Memory B cell (primary cell): Measurements from ENCODE around the gene GFRA4.

Experiments used
- ATAC-seq: fragments of 150-1000 bp; cut with Tn5 transposase; 2 replicates; pipeline ENCODE4 v1.10.0; 2021; ENCODE audit warnings: low read depth, mild to moderate bottlenecking, moderate library complexity
- DNase-seq, 2 donors: peaks; one replicate each; pipeline ENCODE4 v3.0.0; 2022; ENCODE audit warnings: low spot score in 2 of 2
- H3K27ac Mint-ChIP-seq: one replicate; pipeline ENCODE4 v1.8.0; 2022; ENCODE audit warnings: mild to moderate bottlenecking, moderate library complexity, mixed read lengths
- H3K27me3 Mint-ChIP-seq: one replicate; pipeline ENCODE4 v1.8.0; 2022; ENCODE audit warnings: mixed read lengths
- H3K36me3 Mint-ChIP-seq: one replicate; pipeline ENCODE4 v1.8.0; 2022; ENCODE audit warnings: mild to moderate bottlenecking, mixed read lengths
- H3K4me1 Mint-ChIP-seq: one replicate; pipeline ENCODE4 v1.8.0; 2022; ENCODE audit warnings: mixed read lengths
- H3K4me3 Mint-ChIP-seq: one replicate; pipeline ENCODE4 v1.8.0; 2022; ENCODE audit warnings: mild to moderate bottlenecking, moderate library complexity, mixed read lengths
- H3K9me3 Mint-ChIP-seq: one replicate; pipeline ENCODE4 v1.8.0; 2022; ENCODE audit warnings: mixed read lengths

Gene GFRA4, protein sequence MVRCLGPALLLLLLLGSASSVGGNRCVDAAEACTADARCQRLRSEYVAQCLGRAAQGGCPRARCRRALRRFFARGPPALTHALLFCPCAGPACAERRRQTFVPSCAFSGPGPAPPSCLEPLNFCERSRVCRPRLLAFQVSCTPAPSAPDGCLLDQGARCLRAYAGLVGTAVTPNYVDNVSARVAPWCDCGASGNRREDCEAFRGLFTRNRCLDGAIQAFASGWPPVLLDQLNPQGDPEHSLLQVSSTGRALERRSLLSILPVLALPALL

DNA sequence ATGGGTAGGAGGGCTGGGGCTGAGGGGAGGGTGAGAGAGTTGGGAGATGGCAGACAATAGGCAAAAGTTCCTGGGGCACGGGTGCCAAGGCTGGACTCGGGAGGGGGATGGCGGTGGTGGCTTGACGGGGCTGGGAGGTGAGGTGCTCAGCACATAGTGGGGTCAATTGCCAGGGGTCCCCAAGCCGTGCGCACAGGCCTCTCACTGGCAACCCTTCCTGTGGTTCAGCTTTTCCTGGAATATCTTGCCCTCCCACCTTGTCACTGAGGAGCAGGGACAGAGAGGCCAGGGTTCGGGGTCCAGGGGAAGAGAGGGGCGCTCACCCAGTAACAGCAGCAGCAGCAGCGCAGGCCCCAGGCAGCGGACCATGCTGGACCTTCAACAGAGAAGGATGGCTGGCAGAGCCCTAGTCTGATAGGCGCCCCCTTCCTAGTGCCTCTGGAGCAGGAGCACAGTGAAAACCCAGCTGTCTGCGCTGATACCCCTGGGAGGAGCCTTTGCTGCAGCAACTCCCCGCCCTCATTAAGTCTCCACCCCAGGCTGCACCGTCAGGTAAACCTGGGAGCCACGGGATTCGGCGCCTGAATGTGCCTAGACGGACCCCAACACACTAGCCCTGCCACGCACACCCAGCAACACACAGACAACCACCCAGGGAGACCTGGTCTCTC lies at the start of gene GFRA4:
Gene GFRA4 (minus strand): TSS at position 369 of the 671 bp plus-strand sequence. CDS start 0 bp downstream, at position 369.
- DNase-seq, result no peak
- H3K36me3 Mint-ChIP-seq, result no peaks in the 10 kb centered on the region
- peaks cover 22% of the 10 kb centered on the region for H3K4me1 Mint-ChIP-seq
- peaks cover 21% of the 10 kb centered on the region for H3K27me3 Mint-ChIP-seq
- no peaks in the 10 kb centered on the region for H3K9me3 Mint-ChIP-seq
- no peak for ATAC-seq
- no peak within 1 kb of the TSS for H3K4me3 Mint-ChIP-seq
- no peak within 1 kb of the TSS for H3K27ac Mint-ChIP-seq

DNA sequence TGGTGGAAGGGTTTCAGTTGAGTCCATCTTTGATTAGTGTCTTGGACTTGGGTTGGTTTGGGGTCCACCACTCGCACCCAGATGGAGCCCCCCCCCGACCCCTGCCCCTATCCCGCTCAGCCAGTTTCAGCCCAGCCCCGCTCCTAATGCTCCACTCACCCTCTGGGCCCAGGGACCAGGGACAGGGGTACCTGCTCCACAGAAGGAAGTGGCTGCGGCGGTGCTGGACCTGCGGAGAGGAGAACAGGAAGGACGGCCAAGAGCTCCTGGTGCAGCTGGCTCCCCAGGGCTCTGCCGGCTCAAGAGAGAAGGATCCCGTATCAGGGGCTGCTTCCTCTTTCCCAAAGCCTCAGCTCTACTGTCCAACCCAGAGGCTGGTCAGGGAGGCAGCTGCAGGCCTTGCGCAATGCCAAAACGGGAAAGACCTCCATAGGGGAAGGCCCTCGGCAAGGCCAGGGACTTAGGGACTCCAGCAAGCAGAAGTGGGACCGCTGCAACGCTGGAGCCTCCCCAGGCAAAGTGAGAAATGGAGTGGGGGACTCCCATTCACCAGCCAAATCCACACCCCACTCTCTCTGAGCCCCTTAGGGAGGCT lies 49.2 kb upstream of the GFRA4 start, which contains the start of gene SIGLEC1:
Gene SIGLEC1 (minus strand): TSS at position 322 of the 595 bp plus-strand sequence. CDS start 5,472 bp downstream, outside the sequence.
- H3K36me3 Mint-ChIP-seq, result no peaks in the 10 kb centered on the region
- peaks cover 17% of the 10 kb centered on the region for H3K27me3 Mint-ChIP-seq
- H3K4me1 Mint-ChIP-seq, result peaks cover 7% of the 10 kb centered on the region
- no peaks in the 10 kb centered on the region for H3K9me3 Mint-ChIP-seq
- no peak for DNase-seq
- H3K27ac Mint-ChIP-seq, result no peak within 1 kb of the TSS
- ATAC-seq, result no peak
- no peak within 1 kb of the TSS for H3K4me3 Mint-ChIP-seq

DNA sequence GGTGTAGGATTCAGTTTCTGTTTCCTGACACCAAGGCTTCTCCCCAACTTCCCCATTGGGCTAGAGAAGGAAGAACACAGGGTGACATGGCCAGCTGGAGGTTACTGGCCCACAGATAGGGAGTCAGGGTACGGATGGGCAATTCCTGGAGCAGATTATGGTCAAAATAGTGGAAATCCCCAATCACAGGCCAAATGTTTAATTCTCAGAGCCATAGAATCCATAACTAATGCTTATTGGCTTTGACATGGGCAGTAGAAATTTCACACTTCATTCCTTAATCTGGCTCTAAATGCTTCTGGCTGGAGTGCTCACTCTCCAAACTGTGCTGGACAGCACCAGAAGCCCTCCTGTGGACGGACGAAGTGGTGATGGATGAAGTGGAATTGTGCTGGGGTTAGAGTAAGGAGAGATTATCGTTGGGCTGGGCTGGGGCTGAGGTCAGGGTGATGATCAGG lies 48.3 kb upstream of the GFRA4 start:
- DNase-seq (no peak), ATAC-seq (no peak)
- H3K36me3 Mint-ChIP-seq, result no peaks in the 10 kb centered on the region
- no peaks in the 10 kb centered on the region for H3K9me3 Mint-ChIP-seq
- H3K27ac Mint-ChIP-seq, result no peak overlapping the region
- peaks cover 7% of the 10 kb centered on the region for H3K4me1 Mint-ChIP-seq
- H3K4me3 Mint-ChIP-seq, result no peak overlapping the region
- peaks cover 15% of the 10 kb centered on the region for H3K27me3 Mint-ChIP-seq

DNA sequence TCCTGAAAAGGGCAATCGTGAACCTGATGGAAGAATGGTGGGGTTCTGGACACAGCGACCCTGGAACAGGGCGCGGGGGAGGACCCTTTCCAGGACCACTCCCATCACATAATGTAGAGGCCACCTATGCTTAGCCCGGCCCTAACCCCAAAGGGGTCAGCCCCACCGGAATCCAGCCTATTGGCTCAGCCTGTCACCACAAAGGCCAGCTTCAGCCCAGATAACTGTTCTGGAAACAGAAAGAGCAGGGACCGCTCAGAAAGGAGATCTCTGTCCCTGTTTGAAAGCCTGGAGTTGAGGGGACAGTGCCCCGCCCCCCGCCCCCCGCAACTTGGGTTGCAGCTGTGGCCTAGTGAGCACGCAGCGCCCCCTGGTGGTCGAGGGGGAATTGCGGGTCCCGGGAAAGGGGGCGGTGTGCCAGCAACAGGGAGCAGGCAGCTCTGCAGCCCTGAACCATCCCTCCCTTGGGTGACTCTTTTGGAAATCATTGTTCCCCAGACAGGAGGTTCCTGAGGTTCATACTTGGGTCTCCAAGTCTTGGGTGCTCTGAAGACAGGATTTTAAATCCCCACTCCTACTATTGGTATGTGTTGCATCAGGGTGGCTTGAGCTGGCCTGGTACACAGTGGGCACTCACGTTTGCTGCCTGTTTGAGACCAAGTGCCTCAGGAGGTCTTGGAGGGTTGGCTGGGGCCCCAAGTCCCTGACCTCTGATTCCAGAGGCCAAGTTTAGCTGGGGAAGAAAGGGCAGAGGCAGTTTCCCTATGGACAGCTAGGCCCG lies 47.7 kb upstream of the GFRA4 start:
- Mint-ChIP-seq H3K27me3 (peaks cover 15% of the 10 kb centered on the region), H3K4me3 (no peak overlapping the region), H3K36me3 (no peaks in the 10 kb centered on the region), H3K9me3 (no peaks in the 10 kb centered on the region), H3K27ac (no peak overlapping the region), H3K4me1 (peaks cover 7% of the 10 kb centered on the region)
- peak; percentile 69 to 79 for DNase-seq
- peak; percentile 56 for ATAC-seq

DNA sequence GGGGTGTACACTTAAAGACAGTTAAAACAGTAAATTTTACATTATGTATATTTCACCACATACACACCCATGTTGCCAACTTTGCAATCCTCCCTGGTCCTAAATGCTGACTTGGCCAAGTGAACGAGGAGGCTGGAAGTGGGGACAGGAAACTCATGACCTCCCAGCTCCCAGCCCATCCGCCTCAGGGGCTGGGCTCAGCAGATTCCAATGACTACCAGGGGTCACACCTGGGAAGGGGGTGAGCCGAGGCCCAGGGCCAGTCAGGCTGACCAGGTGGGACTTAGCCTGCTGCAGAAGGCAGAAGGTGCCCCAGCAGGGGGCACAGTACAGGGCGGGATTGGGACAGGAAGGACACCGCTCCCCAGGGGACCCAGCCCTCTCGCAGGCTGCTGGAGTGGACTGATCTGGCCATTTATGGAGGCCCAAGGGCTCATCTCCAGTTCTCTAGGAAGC lies 46.8 kb upstream of the GFRA4 start:
- Mint-ChIP-seq H3K36me3 (no peaks in the 10 kb centered on the region), H3K4me1 (peaks cover 7% of the 10 kb centered on the region), H3K27me3 (peaks cover 14% of the 10 kb centered on the region), H3K27ac (no peak overlapping the region), H3K4me3 (no peak overlapping the region), H3K9me3 (no peaks in the 10 kb centered on the region)
- ATAC-seq, result no peak
- no peak for DNase-seq

DNA sequence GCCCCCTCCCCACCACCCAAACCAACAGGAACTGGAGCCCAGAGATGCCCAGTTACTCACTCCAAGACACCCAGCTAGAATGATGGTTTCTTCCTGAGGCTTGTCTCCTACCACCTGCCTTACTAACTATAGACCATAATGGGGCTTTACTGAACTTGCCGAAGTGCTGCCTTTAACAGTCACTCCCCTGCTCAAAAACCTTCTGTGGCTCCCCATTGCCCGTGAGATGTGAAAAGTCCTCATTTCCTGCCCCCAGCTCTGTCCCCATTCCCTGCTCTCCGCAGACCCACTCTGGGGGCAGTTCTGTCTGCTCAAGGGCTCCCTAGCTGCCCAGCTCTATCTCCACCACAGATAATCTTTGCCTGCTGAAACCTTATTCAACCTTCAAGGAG lies 44.3 kb upstream of the GFRA4 start:
- Mint-ChIP-seq H3K4me3 (no peak overlapping the region), H3K27me3 (peaks cover 14% of the 10 kb centered on the region), H3K4me1 (peaks cover 4% of the 10 kb centered on the region), H3K27ac (no peak overlapping the region), H3K9me3 (no peaks in the 10 kb centered on the region), H3K36me3 (no peaks in the 10 kb centered on the region)
- DNase-seq (no peak), ATAC-seq (no peak)

DNA sequence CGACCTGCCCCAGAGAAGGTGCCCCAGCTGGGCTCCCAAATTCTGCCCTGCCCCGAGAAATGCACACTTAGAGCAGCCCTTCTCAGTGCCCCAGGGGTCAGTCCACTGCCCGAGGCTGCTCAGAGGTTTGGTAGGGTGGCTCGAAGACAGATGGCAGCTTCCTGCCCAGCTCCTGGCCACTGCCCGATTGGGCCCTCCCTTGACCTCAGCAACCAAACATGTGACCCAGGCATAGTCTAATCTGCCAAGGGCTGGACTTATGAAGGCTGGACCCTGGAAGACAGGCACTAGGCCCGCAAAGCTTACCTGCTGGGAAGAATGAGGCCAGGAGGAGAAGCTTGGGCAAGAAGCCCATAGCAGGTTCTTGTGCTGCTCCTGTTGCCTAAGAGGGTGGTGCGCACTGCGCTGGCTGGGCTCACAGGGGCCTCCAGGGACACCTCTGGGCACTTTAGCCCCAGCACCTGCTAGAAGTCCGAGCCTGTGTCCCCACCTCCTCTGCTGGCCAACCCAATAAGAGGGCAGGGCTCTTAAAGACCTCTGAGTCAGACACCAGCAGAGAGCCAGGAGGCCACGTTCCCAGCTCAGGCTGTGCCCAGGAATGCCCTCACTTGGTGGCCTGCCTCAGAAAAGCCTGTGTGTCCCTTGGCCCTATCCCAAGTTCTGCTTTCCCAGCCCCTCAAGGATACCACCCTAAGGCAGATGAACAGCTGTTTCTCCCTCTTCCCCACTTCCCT lies 43.7 kb upstream of the GFRA4 start:
- no peak overlapping the region for H3K4me3 Mint-ChIP-seq
- H3K36me3 Mint-ChIP-seq, result no peaks in the 10 kb centered on the region
- peaks cover 4% of the 10 kb centered on the region for H3K4me1 Mint-ChIP-seq
- H3K27ac Mint-ChIP-seq, result no peak overlapping the region
- DNase-seq (no peak), ATAC-seq (no peak)
- no peaks in the 10 kb centered on the region for H3K9me3 Mint-ChIP-seq
- peaks cover 12% of the 10 kb centered on the region for H3K27me3 Mint-ChIP-seq

DNA sequence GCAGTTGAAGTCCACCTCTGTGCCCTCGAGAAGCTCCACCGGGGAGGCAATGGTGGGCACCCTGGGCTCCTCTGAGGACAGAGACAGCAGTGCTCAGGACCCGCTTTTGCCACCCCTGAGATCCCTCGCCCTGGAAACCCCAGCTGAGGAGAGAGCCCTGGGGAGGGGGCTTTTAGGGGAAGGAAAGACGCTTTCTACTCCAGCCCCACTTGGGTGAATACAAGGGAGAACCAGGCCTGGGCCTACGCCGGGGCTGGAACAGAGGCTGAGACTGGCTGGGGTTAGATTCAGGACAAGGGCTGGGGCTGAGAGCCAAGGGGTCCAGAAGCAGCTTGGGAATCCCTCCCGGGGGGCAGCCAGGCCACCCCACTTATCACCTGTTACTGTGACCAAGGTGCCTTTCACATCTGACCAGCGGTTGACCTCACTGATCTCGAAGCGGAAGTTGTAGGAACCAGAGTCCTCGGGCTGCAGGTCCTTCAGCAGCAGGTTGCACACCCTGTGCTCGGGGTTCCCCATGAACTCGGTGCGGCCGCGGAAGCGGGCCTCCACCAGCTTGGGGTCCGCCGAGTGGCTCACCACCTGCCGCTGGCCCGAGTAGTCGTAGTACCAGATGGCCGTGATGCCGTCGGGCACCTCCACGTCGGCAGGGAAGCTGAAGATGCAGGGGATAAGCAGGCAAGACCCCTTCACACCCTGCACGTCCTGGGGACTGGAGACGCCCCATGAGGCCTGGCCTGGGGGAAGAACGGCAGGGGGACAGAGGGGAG lies 43.0 kb upstream of the GFRA4 start:
- H3K9me3 Mint-ChIP-seq, result no peaks in the 10 kb centered on the region
- ATAC-seq (no peak), DNase-seq (no peak)
- no peak overlapping the region for H3K27ac Mint-ChIP-seq
- H3K36me3 Mint-ChIP-seq, result no peaks in the 10 kb centered on the region
- H3K4me1 Mint-ChIP-seq, result peaks cover 4% of the 10 kb centered on the region
- peaks cover 6% of the 10 kb centered on the region for H3K27me3 Mint-ChIP-seq
- H3K4me3 Mint-ChIP-seq, result no peak overlapping the region

DNA sequence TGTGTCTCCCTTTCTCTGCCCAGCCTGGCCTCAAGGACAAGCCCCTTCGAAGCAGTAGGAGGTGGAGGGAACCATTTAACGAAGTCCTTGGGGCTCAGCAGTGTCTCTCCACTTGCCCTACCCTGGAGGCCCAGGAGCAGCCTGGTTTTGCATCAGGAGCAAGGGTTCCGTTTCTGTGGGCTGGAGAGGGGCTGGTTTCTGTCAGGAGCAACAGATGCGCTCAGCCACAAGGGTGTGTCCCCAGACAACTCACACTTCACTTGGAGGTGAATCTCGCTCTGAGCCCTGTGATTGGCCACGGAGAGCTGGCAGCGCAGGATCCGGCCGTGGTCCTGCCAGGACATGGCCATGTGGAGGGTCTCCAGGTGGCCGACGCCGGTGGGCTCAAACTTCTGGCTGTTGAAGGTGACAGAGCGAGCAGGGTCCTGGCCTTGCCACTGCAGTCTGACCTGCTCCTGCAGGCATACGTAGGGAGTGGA lies 42.3 kb upstream of the GFRA4 start:
- DNase-seq, result no peak
- H3K9me3 Mint-ChIP-seq, result no peaks in the 10 kb centered on the region
- H3K27ac Mint-ChIP-seq, result no peak overlapping the region
- H3K27me3 Mint-ChIP-seq, result peaks cover 6% of the 10 kb centered on the region
- H3K4me3 Mint-ChIP-seq, result no peak overlapping the region
- ATAC-seq, result no peak
- H3K4me1 Mint-ChIP-seq, result peaks cover 4% of the 10 kb centered on the region
- H3K36me3 Mint-ChIP-seq, result no peaks in the 10 kb centered on the region

DNA sequence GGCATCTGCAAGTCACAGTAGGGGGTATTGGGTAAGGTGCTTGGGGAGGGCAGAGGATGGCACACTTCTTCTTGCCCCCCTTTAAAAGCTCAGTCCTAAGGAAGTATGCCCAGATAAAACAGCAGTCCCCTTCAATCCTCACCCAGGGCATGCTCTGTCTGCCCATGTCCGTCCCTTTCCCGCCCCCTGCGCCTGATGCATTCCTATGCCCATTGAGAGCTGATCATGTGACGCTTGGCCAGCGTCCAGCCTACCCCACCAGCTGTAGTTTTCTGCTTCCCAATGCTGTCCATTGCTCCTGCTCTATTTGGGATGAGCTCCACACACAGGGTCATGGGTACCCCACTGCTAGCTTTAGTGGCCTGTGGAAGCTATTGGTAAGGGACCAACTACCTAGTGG lies 40.9 kb upstream of the GFRA4 start:
- ATAC-seq, result no peak
- H3K27me3 Mint-ChIP-seq, result peaks cover 6% of the 10 kb centered on the region
- DNase-seq, result no peak
- no peak overlapping the region for H3K4me3 Mint-ChIP-seq
- H3K4me1 Mint-ChIP-seq, result no peaks in the 10 kb centered on the region
- no peaks in the 10 kb centered on the region for H3K36me3 Mint-ChIP-seq
- no peak overlapping the region for H3K27ac Mint-ChIP-seq
- no peaks in the 10 kb centered on the region for H3K9me3 Mint-ChIP-seq

DNA sequence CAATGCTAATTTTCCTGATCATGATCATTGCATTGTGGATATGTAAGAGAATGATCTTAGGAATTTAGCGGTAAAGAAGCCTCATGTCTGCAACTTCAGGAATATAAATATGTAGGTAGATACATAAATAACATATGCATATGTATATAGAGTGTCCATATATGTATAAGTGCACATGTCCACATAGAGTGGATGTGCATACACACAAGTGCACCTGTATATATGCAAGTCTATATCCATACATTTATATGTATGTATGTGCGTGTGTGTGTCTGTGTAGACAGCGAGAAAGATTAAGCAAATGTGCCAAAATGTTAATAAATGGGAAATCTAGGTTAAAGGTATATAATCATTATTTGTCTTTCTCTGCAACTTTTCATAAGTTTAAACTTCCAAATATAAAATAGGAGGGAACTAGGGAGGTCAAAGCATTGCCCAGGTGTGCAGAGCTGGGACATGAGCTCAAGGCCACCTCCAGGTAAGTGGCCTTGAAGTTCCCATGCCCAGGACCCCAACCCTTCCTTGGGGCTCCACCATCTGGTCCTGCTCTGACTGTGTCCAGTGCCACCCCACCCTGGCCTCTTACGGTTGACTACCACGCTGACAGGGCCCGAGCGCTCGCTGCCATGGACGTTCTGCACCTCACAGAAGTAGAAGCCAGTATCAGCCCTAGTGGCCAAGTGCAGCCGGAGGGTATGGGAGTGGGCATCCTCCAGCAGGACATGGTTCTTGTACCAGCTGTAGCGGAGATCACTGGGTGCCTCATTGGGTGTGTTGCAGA lies 39.6 kb upstream of the GFRA4 start:
- Mint-ChIP-seq H3K4me3 (no peak overlapping the region), H3K27me3 (peaks cover 10% of the 10 kb centered on the region), H3K9me3 (no peaks in the 10 kb centered on the region), H3K27ac (no peak overlapping the region), H3K36me3 (no peaks in the 10 kb centered on the region), H3K4me1 (no peaks in the 10 kb centered on the region)
- ATAC-seq (no peak), DNase-seq (no peak)
